Stomach (tissue), 9 donors: ENCODE results near the gene MUSK. TPM values are rescaled to one million over a fixed set of nuclear protein-coding genes. Genes with fewer than 3 reads are reported as not detected.

Experiments
- DNase-seq, 2 donors: peaks; one replicate each; pipeline versions ENCODE4 v3.0.0 to v3.0.0-alpha.2; 2013 to 2019
- H3K27ac ChIP-seq, 5 donors: fragments of 200-600 bp in 4 of 5; sonication (generic) in 4 of 5; one replicate each; pipeline ENCODE4 v1.5.1; 2013 to 2019; ENCODE audit warnings: mild to moderate bottlenecking in 1 of 5, moderate library complexity in 1 of 5
- H3K27me3 ChIP-seq, 3 donors: fragments of 200-600 bp; sonication (generic); one replicate each; pipeline ENCODE4 v1.5.1; 2017 to 2019; ENCODE audit warnings: mixed run types in 1 of 3
- H3K36me3 ChIP-seq, 4 donors: fragments of 200-600 bp; sonication (generic); 1 replicate in 3 of 4; 2 replicates in 1 of 4; pipeline ENCODE4 v1.5.1; 2016 to 2019
- H3K4me1 ChIP-seq, 4 donors: fragments of 200-600 bp; sonication (generic); one replicate each; pipeline ENCODE4 v1.5.1; 2016 to 2019
- H3K4me3 ChIP-seq, 4 donors: fragments of 200-600 bp; sonication (generic) in 3 of 4; one replicate each; pipeline ENCODE4 v1.5.1; 2016 to 2019; ENCODE audit warnings: mild to moderate bottlenecking in 1 of 4
- H3K9me3 ChIP-seq, 4 donors: fragments of 200-600 bp; sonication (generic); one replicate each; pipeline ENCODE4 v1.5.1; 2016 to 2019
- CTCF ChIP-seq, 7 experiments: fragments of 450-650 bp in 4 of 7; fragments of 200-600 bp in 3 of 7; sonication (generic) in 3 of 7; IDR thresholded peaks; one replicate each; pipeline ENCODE4 v1.5.1; 2016 to 2019; ENCODE audit warnings: antibody characterized with exemption in 7 of 7, control low read depth in 2 of 7, mild to moderate bottlenecking in 1 of 7
- EP300 ChIP-seq: sonication (generic); formaldehyde crosslinking; IDR thresholded peaks from one replicate; pipeline ENCODE4 v1.6.1; 2017; ENCODE audit warnings: antibody characterized with exemption
- POLR2A ChIP-seq, 4 donors: fragments of 450-650 bp; IDR thresholded peaks; one replicate each; pipeline ENCODE4 v1.6.1; 2016; ENCODE audit warnings: antibody characterized with exemption in 4 of 4, control low read depth in 2 of 4, mild to moderate bottlenecking in 1 of 4, moderate library complexity in 1 of 4
- POLR2AphosphoS5 ChIP-seq, 3 donors: sonication (generic); formaldehyde crosslinking; IDR thresholded peaks; one replicate each; pipeline ENCODE4 v1.6.1; 2016; ENCODE audit warnings: antibody characterized with exemption in 3 of 3
- WGBS, 5 donors: extraction: QIAGEN DNeasy Blood & Tissue Kit in 3 of 5; methylation state at CpG; one replicate each; pipeline versions ENCODE4 v1.1.5 to v1.1.7; 2013 to 2018; 5-methylcytosine and 5-hydroxymethylcytosine counted together
- intact Hi-C: fragments of 100-400 bp; cut with DNase I; formaldehyde crosslinking; loops from one replicate; pipeline ENCODE4 v1.15.1; 2023; ENCODE audit warnings: low total_unique reads
- polyA plus RNA-seq, 3 donors: library from polyadenylated mRNA; stranded (reverse); fragments of 200-250 nt; gene quantifications; one replicate each; pipeline ENCODE4 v1.2.3, GENCODE V29; 2013
- total RNA-seq, 5 donors: library from RNA; depleted of rRNA; stranded (reverse); fragments of >200 nt; gene quantifications; one replicate each; pipeline versions ENCODE4 v1.1.0 to v1.2.3, GENCODE V29; 2014 to 2016
- donor health status: healthy with polysubstance abuse.
- donor health status: Bipolar disorder and iron deficiency.
- donor health status: healthy.

Gene MUSK
- total and polyA plus RNA-seq, 8 donors, result 0.23 to 20.4 (median 3.0) TPM

GRCh38 chr9:110650991-110651411 lies 17.6 kb upstream of the MUSK start:
- Histone ChIP-seq H3K27me3 (no peaks in the 10 kb centered on the region), H3K4me1 (peaks cover 0 to 14% (median 0%) of the 10 kb centered on the region in 4 donors), H3K27ac (peak overlapping the region in 4 of 5 donors; percentile 20 to 72 (median 50)), H3K36me3 (no peaks in the 10 kb centered on the region), H3K4me3 (no peak overlapping the region), H3K9me3 (no peaks in the 10 kb centered on the region)
- 57 to 82% (median 68%) methylated on average over 6 of the region's 6 CpGs for whole genome bisulfite sequencing, 5 donors
- intact Hi-C loops, result no loop called here
- TF ChIP-seq EP300 (no peak), POLR2AphosphoS5 (IDR thresholded peaks at IDR 0.05) (peak in 1 of 3 donors; percentile 56)
- peak in 1 of 2 donors; percentile 72 for DNase-seq

GRCh38 chr9:110655754-110656641 lies 12.6 kb upstream of the MUSK start:
- Histone ChIP-seq H3K4me1 (no peaks in the 10 kb centered on the region), H3K27me3 (no peaks in the 10 kb centered on the region), H3K9me3 (no peaks in the 10 kb centered on the region), H3K4me3 (no peak overlapping the region), H3K36me3 (no peaks in the 10 kb centered on the region), H3K27ac (peak overlapping the region in 4 of 5 donors; percentile 8 to 73 (median 37))
- intact Hi-C loops, result no loop called here
- 65 to 80% (median 73%) methylated on average over 6 of the region's 6 CpGs for WGBS, 5 donors
- no peak for DNase-seq
- no peak for TF ChIP-seq EP300
- peak in 1 of 3 donors; percentile 17 for TF ChIP-seq POLR2AphosphoS5 (IDR thresholded peaks at IDR 0.05)

GRCh38 chr9:110659891-110660541 lies 8.6 kb upstream of the MUSK start:
- Histone ChIP-seq H3K4me1 (no peaks in the 10 kb centered on the region), H3K27me3 (no peaks in the 10 kb centered on the region), H3K9me3 (no peaks in the 10 kb centered on the region), H3K36me3 (no peaks in the 10 kb centered on the region), H3K4me3 (no peak overlapping the region), H3K27ac (peak overlapping the region in 1 of 5 donors; percentile 20)
- no peak for TF ChIP-seq POLR2A (IDR thresholded peaks at IDR 0.05)
- TF ChIP-seq CTCF (IDR thresholded peaks at IDR 0.05), result no peak
- no peak for TF ChIP-seq EP300
- TF ChIP-seq POLR2AphosphoS5 (IDR thresholded peaks at IDR 0.05), result no peak
- intact Hi-C loops, result no loop called here
- WGBS, 5 donors, result 81 to 89% (median 85%) methylated on average over 2 of the region's 2 CpGs
- peak in 1 of 2 donors; percentile 20 for DNase-seq

- Histone ChIP-seq H3K4me1 (peaks cover 0 to 6% (median 0%) of the 10 kb centered on the region in 4 donors), H3K27ac (peak overlapping the region in 3 of 5 donors; percentile 25 to 66 (median 57)), H3K36me3 (no peaks in the 10 kb centered on the region), H3K4me3 (peak overlapping the region in 2 of 4 donors; percentile 11 to 21), H3K9me3 (no peaks in the 10 kb centered on the region), H3K27me3 (no peaks in the 10 kb centered on the region)
- 41 to 71% (median 61%) methylated on average over 5 of the region's 5 CpGs for WGBS, 5 donors
- intact Hi-C loops, result no loop called here
- no peak for DNase-seq
- TF ChIP-seq CTCF (IDR thresholded peaks at IDR 0.05), result no peak
- no peak for TF ChIP-seq POLR2AphosphoS5 (IDR thresholded peaks at IDR 0.05)
- no peak for TF ChIP-seq POLR2A (IDR thresholded peaks at IDR 0.05)
- TF ChIP-seq EP300, result no peak
Observed at GRCh38 chr9:110669433-110669832, 842 bp downstream of the MUSK start.

- no peaks in the 10 kb centered on the region for H3K9me3 ChIP-seq
- no peak overlapping the region for H3K27ac ChIP-seq
- H3K27me3 ChIP-seq, result no peaks in the 10 kb centered on the region
- WGBS, 5 donors, result 81 to 88% (median 83%) methylated on average over 4 of the region's 4 CpGs
- TF ChIP-seq POLR2A (IDR thresholded peaks at IDR 0.05), result no peak
- TF ChIP-seq POLR2AphosphoS5 (IDR thresholded peaks at IDR 0.05), result no peak
- no peak for TF ChIP-seq CTCF (IDR thresholded peaks at IDR 0.05)
- no peak for TF ChIP-seq EP300
- no peak for DNase-seq
- H3K36me3 ChIP-seq, result no peaks in the 10 kb centered on the region
- H3K4me1 ChIP-seq, result peaks cover 0 to 6% (median 0%) of the 10 kb centered on the region in 4 donors
- intact Hi-C loops, result no loop called here
- no peak overlapping the region for H3K4me3 ChIP-seq
Observed at GRCh38 chr9:110671849-110672248, 3.3 kb downstream of the MUSK start.
